Effector CD4-positive, alpha-beta T cell (primary cell): ENCODE data around the gene PDXDC1.
"Not testable (repeated sequence)": the region's sequence is repeated elsewhere in the genome, so short reads cannot be mapped to it uniquely, and the experiment has no call there.

Source experiments
- DNase-seq: peaks from one replicate; pipeline ENCODE4 v3.0.0-alpha.2; 2020

Gene PDXDC1

GRCh38 chr16:14974331-14974655 is 533 bp upstream of the PDXDC1 start:
- DNase-seq: not testable (repeated sequence)

- DNase-seq: peak; percentile 67
Measured at GRCh38 chr16:14975418-14976194, 780 bp downstream of the PDXDC1 start.

- DNase-seq: not testable (repeated sequence)
Measured at GRCh38 chr16:14976971-14977736, 2.3 kb downstream of the PDXDC1 start.

- not testable (repeated sequence) for DNase-seq
Measured at GRCh38 chr16:14978281-14978680, 3.5 kb downstream of the PDXDC1 start.

- not testable (repeated sequence) for DNase-seq
Measured at GRCh38 chr16:14978908-14979307, 4.1 kb downstream of the PDXDC1 start.

GRCh38 chr16:14981234-14981633 is 6.4 kb downstream of the PDXDC1 start:
- DNase-seq: not testable (repeated sequence)

- not testable (repeated sequence) for DNase-seq
Measured at GRCh38 chr16:14982521-14982920, 7.7 kb downstream of the PDXDC1 start.

GRCh38 chr16:14988092-14988491 is 13.3 kb downstream of the PDXDC1 start:
- DNase-seq: not testable (repeated sequence)

GRCh38 chr16:14988661-14989191 is 13.9 kb downstream of the PDXDC1 start:
- DNase-seq: not testable (repeated sequence)

GRCh38 chr16:14989291-14990281 is 14.8 kb downstream of the PDXDC1 start:
- not testable (repeated sequence) for DNase-seq

- DNase-seq: not testable (repeated sequence)
Measured at GRCh38 chr16:14993277-14994151, 18.7 kb downstream of the PDXDC1 start.

GRCh38 chr16:14996702-14997101 is 21.9 kb downstream of the PDXDC1 start:
- not testable (repeated sequence) for DNase-seq

GRCh38 chr16:14998300-14998699 is 23.5 kb downstream of the PDXDC1 start:
- DNase-seq: not testable (repeated sequence)

- DNase-seq: not testable (repeated sequence)
Measured at GRCh38 chr16:14999845-15000244, 25.0 kb downstream of the PDXDC1 start.

- not testable (repeated sequence) for DNase-seq
Measured at GRCh38 chr16:15002448-15002847, 27.6 kb downstream of the PDXDC1 start.

GRCh38 chr16:15005357-15006132 is 30.7 kb downstream of the PDXDC1 start:
- DNase-seq: not testable (repeated sequence)

- not testable (repeated sequence) for DNase-seq
Measured at GRCh38 chr16:15008647-15009046, 33.8 kb downstream of the PDXDC1 start.

GRCh38 chr16:15012941-15013340 is 38.1 kb downstream of the PDXDC1 start:
- not testable (repeated sequence) for DNase-seq

GRCh38 chr16:15015671-15016070 is 40.8 kb downstream of the PDXDC1 start:
- DNase-seq: not testable (repeated sequence)

- not testable (repeated sequence) for DNase-seq
Measured at GRCh38 chr16:15016354-15016753, 41.5 kb downstream of the PDXDC1 start.
